Esophagus (tissue), 2 donors: ENCODE data around the gene SLC25A13. TPM values are rescaled to one million over a fixed set of nuclear protein-coding genes. Genes with fewer than 3 reads are reported as not detected.

Experiments
- H3K27ac ChIP-seq, 2 donors: one replicate each; pipeline ENCODE4 v1.5.1; 2013; ENCODE audit warnings: low read depth in 2 of 2, mild to moderate bottlenecking in 2 of 2, inconsistent platforms in 1 of 2, low read length in 1 of 2, moderate library complexity in 1 of 2
- H3K27me3 ChIP-seq, 2 donors: one replicate each; pipeline ENCODE4 v1.6.1; 2013; ENCODE audit warnings: low read length in 2 of 2, control low read depth in 1 of 2, mild to moderate bottlenecking in 1 of 2; ENCODE audit not compliant: insufficient read depth in 2 of 2, control insufficient read depth in 1 of 2
- H3K36me3 ChIP-seq, 2 donors: one replicate each; pipeline ENCODE4 v1.6.1; 2013; ENCODE audit warnings: low read length in 1 of 2; ENCODE audit not compliant: control insufficient read depth in 2 of 2, insufficient read depth in 2 of 2
- H3K4me1 ChIP-seq, 2 donors: one replicate each; pipeline ENCODE4 v1.6.1; 2013; ENCODE audit warnings: low read length in 1 of 2; ENCODE audit not compliant: control insufficient read depth in 2 of 2, insufficient read depth in 2 of 2
- H3K4me3 ChIP-seq, 2 donors: one replicate each; pipeline ENCODE4 v1.5.1; 2013; ENCODE audit warnings: low read length in 2 of 2, mild to moderate bottlenecking in 2 of 2, low read depth in 1 of 2, moderate library complexity in 1 of 2
- H3K9me3 ChIP-seq, 2 donors: one replicate each; pipeline ENCODE4 v1.6.1; 2013; ENCODE audit warnings: mild to moderate bottlenecking in 2 of 2, low read depth in 1 of 2, low read length in 1 of 2, moderate library complexity in 1 of 2; ENCODE audit not compliant: control insufficient read depth in 2 of 2, insufficient read depth in 1 of 2
- WGBS, 2 donors: extraction: QIAGEN DNeasy Blood & Tissue Kit; methylation state at CpG; one replicate each; pipeline ENCODE4 v1.1.7; 2013; 5-methylcytosine and 5-hydroxymethylcytosine counted together
- polyA plus RNA-seq, 2 donors: library from polyadenylated mRNA; stranded (reverse); fragments of 200-250 nt; gene quantifications; one replicate each; pipeline ENCODE4 v1.2.3, GENCODE V29; 2013
- donor health status: healthy with polysubstance abuse.
- donor health status: Bipolar disorder and iron deficiency.

SLC25A13 gene
- polyA plus RNA-seq, 2 donors, result 4.8 to 10.0 TPM

DNA sequence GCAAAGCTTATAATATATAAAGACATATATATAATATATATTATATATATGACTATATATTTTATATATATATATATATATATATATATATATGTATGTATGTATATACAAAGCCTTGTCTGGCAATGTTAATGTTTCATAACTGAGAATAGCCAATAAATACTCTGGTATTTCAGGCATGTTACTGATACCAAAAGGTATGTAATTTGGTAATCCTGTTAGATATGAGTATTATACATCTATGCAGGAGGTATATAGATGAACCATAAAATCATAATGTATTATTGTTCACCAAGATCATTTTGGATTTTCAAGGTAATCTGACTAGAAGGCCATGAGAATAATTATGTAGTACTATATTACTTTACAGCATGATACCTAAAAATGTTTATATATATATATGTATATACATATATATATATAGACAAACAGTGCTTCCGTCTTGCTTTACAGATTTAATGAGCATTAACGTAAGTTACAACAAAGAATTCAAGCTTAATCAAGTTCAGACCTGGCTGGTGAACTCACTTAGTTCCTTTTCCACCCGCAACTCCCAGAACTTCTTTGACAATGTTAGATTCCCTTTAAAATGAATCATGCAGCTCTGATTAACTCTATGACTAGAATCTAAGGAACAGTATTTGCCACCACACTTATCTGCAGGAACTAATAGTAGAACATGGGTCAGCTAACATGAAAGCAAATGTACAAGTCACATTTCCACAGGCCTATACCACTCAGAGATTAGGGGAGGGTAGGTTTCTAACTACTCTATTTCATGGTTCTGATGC is 82.7 kb downstream of the SLC25A13 start:
- peaks cover 0 to 3% of the 10 kb centered on the region in 2 donors for H3K4me1 ChIP-seq
- no peaks in the 10 kb centered on the region for H3K27me3 ChIP-seq
- no peaks in the 10 kb centered on the region for H3K36me3 ChIP-seq
- H3K9me3 ChIP-seq, result no peaks in the 10 kb centered on the region
- 56 to 77% methylated on average over 3 of the region's 3 CpGs for WGBS, 2 donors
- H3K4me3 ChIP-seq, result no peak overlapping the region
- H3K27ac ChIP-seq, result no peak overlapping the region

DNA sequence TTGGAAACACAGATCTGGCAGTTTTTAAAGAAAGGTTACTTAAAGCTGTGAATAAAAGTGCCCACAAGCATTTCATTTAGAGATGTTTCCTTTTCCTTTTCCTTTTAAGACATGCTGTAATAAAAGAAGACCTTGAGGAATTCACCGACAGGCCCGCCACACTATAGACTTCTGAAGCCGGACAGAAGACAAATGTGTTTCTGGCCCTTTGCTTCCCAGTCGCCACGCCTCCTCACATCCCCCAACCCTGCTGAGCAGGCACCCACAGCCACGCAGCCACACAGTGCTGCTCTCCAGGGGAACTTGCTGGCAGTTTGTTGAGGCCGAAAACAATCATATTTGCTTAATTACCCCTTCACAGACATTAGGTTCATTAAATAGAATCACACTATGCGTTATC is 83.4 kb downstream of the SLC25A13 start:
- no peaks in the 10 kb centered on the region for H3K27me3 ChIP-seq
- no peaks in the 10 kb centered on the region for H3K4me1 ChIP-seq
- 78 to 81% methylated on average over 8 of the region's 8 CpGs for WGBS, 2 donors
- H3K27ac ChIP-seq, result no peak overlapping the region
- no peaks in the 10 kb centered on the region for H3K36me3 ChIP-seq
- H3K9me3 ChIP-seq, result no peaks in the 10 kb centered on the region
- no peak overlapping the region for H3K4me3 ChIP-seq

DNA sequence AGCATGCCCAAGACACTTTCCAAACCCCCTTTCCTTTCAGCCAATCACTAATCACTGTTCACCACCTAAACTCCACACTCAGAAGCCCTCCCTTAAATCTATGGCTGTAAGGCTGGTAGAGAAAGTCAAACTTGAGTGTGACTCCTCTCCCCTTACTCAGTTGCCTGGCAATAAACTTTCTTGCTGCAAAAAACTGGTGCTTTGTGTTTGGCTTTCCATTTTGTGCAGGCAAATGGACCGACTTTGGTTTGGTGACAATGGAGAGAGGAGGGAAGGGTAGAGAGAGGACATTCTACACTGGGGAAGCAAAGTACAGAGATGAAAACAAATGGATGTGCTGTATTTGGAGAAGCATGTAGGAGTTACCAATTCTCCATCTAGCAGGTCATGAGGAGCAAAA is 84.9 kb downstream of the SLC25A13 start:
- no peaks in the 10 kb centered on the region for H3K27me3 ChIP-seq
- no peaks in the 10 kb centered on the region for H3K36me3 ChIP-seq
- H3K4me1 ChIP-seq, result no peaks in the 10 kb centered on the region
- H3K9me3 ChIP-seq, result no peaks in the 10 kb centered on the region
- no peak overlapping the region for H3K4me3 ChIP-seq
- H3K27ac ChIP-seq, result no peak overlapping the region
- WGBS, 2 donors, result 97 to 100% methylated on average over 1 of the region's 1 CpG

DNA sequence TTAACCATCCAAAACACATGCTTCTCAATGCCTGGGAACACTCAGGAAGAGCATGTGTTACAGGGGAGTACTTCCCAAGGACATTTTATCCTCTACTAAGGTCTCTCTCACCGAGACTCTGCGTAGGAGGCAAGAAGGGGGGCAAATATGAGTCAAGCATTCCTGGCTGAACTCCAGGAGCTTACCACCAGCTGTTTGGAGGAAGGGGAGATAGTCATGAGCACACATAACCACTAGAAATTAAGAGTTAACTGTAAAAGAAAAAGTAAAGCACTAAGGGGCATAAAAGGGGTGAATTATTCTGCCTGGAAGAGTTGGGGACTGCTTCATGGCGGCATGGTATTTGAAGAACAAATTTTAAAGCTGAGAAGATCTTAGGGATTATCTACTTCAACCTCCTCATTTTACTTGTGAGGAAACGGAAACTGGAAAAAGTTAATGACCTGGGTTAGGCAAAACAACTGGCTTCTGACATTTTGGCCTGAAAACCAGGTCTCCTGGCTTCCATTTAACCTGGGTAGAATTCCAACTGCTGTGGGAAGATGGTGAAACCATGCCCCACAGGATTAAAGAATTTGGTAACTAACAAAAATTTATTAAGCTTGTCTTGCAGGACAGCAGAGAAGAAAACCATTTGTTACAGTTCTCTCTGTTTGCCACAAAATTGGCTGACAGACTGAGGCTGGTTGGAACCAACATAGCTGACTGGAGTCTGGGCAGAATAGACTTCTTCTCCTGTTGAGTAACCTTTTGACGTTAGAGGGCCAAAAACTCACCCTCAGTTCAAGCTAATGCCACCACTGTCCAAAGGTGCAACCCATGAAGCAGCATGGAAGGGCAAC is 85.5 kb downstream of the SLC25A13 start:
- Histone ChIP-seq H3K4me3 (no peak overlapping the region), H3K9me3 (no peaks in the 10 kb centered on the region), H3K27ac (no peak overlapping the region), H3K36me3 (no peaks in the 10 kb centered on the region), H3K4me1 (no peaks in the 10 kb centered on the region), H3K27me3 (no peaks in the 10 kb centered on the region)
- 55% methylated on average over 5 of the region's 5 CpGs for WGBS, 2 donors

DNA sequence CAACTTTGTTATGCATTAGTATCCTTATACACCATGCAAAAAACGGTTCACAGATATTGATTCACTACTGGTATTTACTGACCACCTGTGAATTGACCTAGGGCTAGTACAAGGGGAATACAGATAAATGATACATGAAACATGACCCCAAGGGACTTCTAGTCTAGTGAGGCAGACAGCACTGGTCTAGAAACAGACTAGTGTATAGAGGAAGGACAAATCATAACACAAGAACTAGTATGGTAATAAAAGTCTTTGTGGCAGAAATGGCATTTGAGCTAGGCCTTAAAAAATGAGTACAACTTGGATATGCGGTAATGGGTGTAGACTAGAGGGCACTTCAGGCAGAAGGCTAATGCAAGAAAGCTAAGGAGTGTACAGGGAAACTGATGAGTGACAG is 86.6 kb downstream of the SLC25A13 start:
- Histone ChIP-seq H3K36me3 (no peaks in the 10 kb centered on the region), H3K9me3 (no peaks in the 10 kb centered on the region), H3K27me3 (no peaks in the 10 kb centered on the region), H3K4me1 (no peaks in the 10 kb centered on the region), H3K27ac (no peak overlapping the region), H3K4me3 (no peak overlapping the region)
- WGBS, 2 donors, result 68 to 72% methylated on average over 2 of the region's 2 CpGs

DNA sequence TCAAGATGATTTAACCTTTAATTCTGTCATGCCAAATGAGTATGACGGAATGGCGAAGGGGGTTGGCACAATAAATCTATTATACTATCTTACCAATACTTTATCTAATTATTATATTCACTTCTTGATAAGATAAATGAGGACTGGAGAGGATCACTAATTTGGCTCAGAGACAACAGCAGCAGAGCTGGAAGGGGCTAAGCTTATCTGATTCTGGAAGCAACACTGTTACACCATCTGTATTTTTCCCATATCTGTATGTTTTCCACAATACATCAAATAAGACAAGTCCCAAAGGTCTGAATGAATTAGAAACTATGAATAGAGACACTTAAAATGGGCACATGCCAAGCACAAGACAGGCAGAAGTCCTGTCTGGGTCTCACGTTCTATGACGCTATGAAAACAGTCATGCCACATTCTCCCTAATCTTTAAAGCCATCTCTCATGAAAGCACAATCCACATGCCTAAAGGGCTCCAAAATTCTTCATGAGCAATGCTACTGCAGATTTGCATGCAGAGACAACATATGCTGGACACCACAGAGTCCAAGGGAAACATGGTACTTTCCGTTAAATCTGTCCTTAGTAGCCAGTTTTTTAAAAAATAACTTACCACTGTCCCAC is 88.3 kb downstream of the SLC25A13 start:
- Histone ChIP-seq H3K27ac (no peak overlapping the region), H3K36me3 (peaks cover 0 to 3% of the 10 kb centered on the region in 2 donors), H3K4me3 (no peak overlapping the region), H3K4me1 (no peaks in the 10 kb centered on the region), H3K9me3 (no peaks in the 10 kb centered on the region), H3K27me3 (no peaks in the 10 kb centered on the region)
- WGBS, 2 donors, result 90 to 95% methylated on average over 5 of the region's 5 CpGs

DNA sequence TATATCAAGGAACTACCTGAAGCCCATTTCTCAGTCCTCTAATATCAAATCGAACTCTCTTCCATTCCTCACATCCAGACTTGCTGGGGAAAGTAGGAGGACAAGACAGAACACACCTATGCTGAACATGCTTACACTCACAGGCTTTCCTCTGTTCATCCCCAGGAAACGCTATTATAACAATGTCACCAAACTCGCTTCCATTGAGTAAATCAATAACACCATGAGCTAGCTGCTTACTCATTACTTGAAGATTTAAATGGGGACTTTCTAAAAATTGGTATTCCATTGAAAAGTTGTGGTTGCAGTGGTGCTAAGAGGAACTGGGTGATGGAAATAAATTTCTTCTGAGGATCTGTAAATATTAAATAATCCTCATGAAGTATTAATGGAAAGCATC is 88.8 kb downstream of the SLC25A13 start:
- 85 to 86% methylated on average over 3 of the region's 3 CpGs for WGBS, 2 donors
- H3K9me3 ChIP-seq, result no peaks in the 10 kb centered on the region
- H3K27ac ChIP-seq, result no peak overlapping the region
- no peaks in the 10 kb centered on the region for H3K4me1 ChIP-seq
- peaks cover 0 to 6% of the 10 kb centered on the region in 2 donors for H3K36me3 ChIP-seq
- H3K4me3 ChIP-seq, result no peak overlapping the region
- no peaks in the 10 kb centered on the region for H3K27me3 ChIP-seq

DNA sequence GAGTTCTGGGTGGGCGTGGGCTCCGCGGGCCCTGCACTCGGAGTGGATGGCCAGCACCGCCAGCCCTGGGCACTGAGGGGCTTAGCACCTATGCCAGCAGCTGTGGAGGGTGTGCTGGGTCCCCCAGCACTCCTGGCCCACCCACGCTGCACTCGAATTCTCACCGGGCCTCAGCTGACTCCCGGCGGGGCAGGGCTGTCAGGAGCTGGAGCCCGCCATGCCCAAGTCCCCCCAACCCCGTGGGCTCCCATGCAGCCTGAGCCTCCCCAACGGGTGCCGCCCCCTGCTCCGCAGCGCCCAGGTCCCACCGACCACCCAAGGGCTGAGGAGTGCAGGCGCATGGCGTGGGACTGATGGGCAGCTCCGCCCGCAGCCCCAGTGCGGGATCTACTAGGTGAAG is 93.1 kb downstream of the SLC25A13 start:
- no peak overlapping the region for H3K4me3 ChIP-seq
- 98 to 99% methylated on average over 18 to 22 of the region's 22 CpGs for WGBS, 2 donors
- no peaks in the 10 kb centered on the region for H3K4me1 ChIP-seq
- no peaks in the 10 kb centered on the region for H3K27me3 ChIP-seq
- no peak overlapping the region for H3K27ac ChIP-seq
- peaks cover 0 to 6% of the 10 kb centered on the region in 2 donors for H3K36me3 ChIP-seq
- no peaks in the 10 kb centered on the region for H3K9me3 ChIP-seq

DNA sequence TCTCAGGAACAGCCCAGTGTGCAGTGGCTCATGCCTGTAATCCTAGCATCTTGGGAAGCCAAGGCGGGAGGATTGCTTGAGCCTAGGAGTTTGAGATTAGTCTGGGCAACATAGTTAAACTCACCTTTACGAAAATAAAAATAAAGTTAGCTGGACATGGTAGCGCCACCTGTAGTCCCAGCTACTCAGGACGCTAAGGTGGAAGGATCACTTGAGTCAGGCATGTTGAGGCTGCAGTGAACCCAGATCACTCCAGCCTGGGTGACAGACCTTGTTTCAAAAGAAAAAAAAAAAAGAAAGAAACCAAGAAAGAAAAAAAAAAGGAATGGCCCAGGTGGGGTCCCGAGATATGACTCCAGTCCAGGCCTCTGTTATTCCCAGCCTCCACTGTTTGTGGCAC is 96.6 kb downstream of the SLC25A13 start:
- H3K4me3 ChIP-seq, result no peak overlapping the region
- peaks cover 0 to 6% of the 10 kb centered on the region in 2 donors for H3K36me3 ChIP-seq
- no peak overlapping the region for H3K27ac ChIP-seq
- WGBS, 2 donors, result 95 to 96% methylated on average over 5 of the region's 5 CpGs
- no peaks in the 10 kb centered on the region for H3K27me3 ChIP-seq
- H3K4me1 ChIP-seq, result peaks cover 0 to 2% of the 10 kb centered on the region in 2 donors
- H3K9me3 ChIP-seq, result no peaks in the 10 kb centered on the region
